ENCODE measurements around the gene IL25. TPM values are rescaled to one million over a fixed set of nuclear protein-coding genes. Genes with fewer than 3 reads are reported as not detected.

The IL25 gene
- total and polyA plus RNA-seq, 7 donors, result not detected

DNA sequence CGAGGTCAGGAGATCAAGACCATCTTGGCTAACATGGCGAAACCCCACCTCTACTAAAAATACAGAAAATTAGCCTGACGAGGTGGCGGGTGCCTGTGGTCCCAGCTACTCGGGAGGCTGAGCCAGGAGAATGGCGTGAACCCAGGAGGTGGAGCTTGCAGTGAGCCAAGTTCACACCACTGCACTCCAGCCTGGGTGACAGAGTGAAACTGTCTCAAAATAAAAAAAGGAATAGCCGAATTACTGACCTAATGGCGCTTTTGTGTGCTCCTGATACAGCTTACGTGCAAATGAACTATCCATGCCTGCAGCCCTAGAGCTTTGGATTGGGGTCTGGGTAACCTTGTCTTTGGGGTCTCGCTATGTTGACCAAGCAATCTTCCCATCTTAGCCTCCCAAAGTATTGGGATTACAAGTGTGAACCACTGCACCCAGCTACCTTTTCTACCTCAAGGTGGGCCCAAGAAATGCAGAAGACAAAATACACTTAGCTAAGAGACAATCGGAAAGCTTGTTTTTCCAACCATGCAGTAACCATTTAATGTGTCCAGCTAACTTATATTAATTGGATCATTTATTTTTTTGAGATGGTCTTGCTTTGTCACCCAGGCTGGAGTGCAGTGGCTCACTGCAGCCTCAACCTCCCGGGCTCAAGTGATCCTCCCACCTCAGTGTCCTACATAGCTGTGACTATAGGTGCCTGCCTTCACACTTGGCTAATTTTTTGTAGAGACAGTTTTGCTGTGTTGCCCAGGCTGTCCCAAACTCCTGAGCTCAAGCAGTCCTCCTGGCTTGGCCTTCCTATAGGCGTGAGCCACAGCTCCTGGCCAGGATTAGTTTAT is 45.9 kb upstream of the IL25 start:
- TF ChIP-seq POLR2A (IDR thresholded peaks at IDR 0.05) (no peak), POLR2AphosphoS5 (IDR thresholded peaks at IDR 0.05) (no peak), EP300 (IDR thresholded peaks at IDR 0.05) (no peak)
- TF ChIP-seq, protein P1, sequence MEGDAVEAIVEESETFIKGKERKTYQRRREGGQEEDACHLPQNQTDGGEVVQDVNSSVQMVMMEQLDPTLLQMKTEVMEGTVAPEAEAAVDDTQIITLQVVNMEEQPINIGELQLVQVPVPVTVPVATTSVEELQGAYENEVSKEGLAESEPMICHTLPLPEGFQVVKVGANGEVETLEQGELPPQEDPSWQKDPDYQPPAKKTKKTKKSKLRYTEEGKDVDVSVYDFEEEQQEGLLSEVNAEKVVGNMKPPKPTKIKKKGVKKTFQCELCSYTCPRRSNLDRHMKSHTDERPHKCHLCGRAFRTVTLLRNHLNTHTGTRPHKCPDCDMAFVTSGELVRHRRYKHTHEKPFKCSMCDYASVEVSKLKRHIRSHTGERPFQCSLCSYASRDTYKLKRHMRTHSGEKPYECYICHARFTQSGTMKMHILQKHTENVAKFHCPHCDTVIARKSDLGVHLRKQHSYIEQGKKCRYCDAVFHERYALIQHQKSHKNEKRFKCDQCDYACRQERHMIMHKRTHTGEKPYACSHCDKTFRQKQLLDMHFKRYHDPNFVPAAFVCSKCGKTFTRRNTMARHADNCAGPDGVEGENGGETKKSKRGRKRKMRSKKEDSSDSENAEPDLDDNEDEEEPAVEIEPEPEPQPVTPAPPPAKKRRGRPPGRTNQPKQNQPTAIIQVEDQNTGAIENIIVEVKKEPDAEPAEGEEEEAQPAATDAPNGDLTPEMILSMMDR (IDR thresholded peaks at IDR 0.05), result no peak
- Histone ChIP-seq H3K9me3 (no peaks in the 10 kb centered on the region), H3K27ac (no peak overlapping the region), H3K4me3 (no peak overlapping the region), H3K36me3 (peaks cover 17 to 32% (median 19%) of the 10 kb centered on the region in 4 donors), H3K4me1 (peaks cover 0 to 25% (median 17%) of the 10 kb centered on the region in 4 donors), H3K27me3 (no peaks in the 10 kb centered on the region)
- intact Hi-C loops (cut with DNase I), result loop anchor here (5.0 to 10.0 kb wide), 2 partner anchors 141 to 228 kb away; partner anchors contain the start of genes NGDN, THTPA and ZFHX2
- DNase-seq, result no peak
- WGBS, 2 donors, result 78 to 86% methylated on average over 13 of the region's 13 CpGs

DNA sequence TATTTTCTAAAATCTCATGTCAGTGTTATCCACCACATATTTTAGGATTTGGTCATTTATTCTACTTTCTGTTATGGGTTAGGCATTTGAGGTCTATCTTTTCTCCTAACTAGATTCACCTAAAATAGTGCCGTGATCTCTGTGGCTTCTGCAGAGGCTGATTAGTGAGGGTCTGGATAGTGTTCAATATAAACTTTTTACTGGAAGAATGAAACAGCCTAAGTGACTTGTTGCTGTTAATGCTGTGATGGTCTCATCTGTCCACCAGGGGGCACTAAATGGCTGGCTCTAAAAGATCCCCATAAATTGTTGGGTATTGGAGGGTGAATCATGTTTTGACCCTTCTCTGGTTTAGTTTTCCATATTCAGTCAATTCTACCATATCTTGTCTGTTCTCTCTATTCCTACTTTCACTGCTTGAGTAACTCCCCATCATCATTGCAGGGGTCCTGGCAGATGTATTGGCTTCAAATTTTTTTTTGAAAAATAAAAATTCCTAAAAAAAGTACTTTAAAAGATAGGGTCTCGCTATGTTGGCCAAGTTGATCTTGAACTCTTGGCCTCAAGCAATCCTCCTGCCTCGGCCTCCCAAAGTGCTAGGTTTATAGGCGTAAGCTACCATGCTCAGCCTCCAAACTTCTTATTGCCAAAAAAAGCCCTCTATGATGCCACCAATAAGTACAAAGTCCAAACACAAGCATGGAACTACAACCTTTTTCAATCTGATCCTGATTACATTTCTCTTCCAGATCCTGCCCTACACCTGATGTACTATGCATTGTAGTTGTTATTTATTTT is 44.5 kb upstream of the IL25 start:
- Histone ChIP-seq H3K36me3 (peaks cover 17 to 26% (median 19%) of the 10 kb centered on the region in 4 donors), H3K27ac (no peak overlapping the region), H3K4me1 (peaks cover 0 to 14% (median 5%) of the 10 kb centered on the region in 4 donors), H3K4me3 (no peak overlapping the region), H3K27me3 (no peaks in the 10 kb centered on the region), H3K9me3 (no peaks in the 10 kb centered on the region)
- TF ChIP-seq POLR2A (IDR thresholded peaks at IDR 0.05) (no peak), EP300 (IDR thresholded peaks at IDR 0.05) (no peak), POLR2AphosphoS5 (IDR thresholded peaks at IDR 0.05) (no peak)
- TF ChIP-seq, protein P1 (IDR thresholded peaks at IDR 0.05), result peak; percentile 77 to 90 (median 85)
- DNase-seq, result peak; percentile 87
- intact Hi-C loops (cut with DNase I), result loop anchor here (1.0 to 10.0 kb wide), 3 partner anchors 52 to 227 kb away; partner anchors contain the start of genes NGDN, THTPA and ZFHX2
- 32 to 48% methylated on average over 4 of the region's 4 CpGs for whole genome bisulfite sequencing, 2 donors

DNA sequence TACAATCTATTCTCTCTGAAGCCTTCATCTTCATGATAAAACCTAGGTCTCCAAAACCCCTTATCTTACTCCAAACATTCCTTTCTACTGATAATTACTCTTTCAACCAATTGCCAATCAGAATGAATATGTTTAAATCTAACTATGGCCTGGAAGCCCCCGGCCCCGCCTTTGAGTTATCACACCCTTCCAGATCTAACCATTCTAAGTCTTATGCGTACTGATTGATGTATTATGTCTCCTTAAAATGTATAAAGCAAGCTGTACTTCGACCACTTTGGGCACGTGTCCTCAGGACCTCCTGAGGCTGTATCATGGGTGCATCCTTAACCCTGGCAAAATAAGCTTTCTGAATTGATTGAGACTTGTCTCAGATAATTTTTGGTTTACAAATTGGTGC is 37.0 kb upstream of the IL25 start:
- no peak for DNase-seq
- Histone ChIP-seq H3K27me3 (no peaks in the 10 kb centered on the region), H3K4me3 (no peak overlapping the region), H3K27ac (no peak overlapping the region), H3K36me3 (no peaks in the 10 kb centered on the region), H3K9me3 (no peaks in the 10 kb centered on the region), H3K4me1 (no peaks in the 10 kb centered on the region)
- 88% methylated on average over 5 of the region's 5 CpGs for WGBS, 2 donors
- intact Hi-C loops (cut with DNase I), result no loop called here
- TF ChIP-seq POLR2AphosphoS5 (IDR thresholded peaks at IDR 0.05) (no peak), EP300 (IDR thresholded peaks at IDR 0.05) (no peak), POLR2A (IDR thresholded peaks at IDR 0.05) (no peak)
- TF ChIP-seq, protein P1 (IDR thresholded peaks at IDR 0.05), result no peak

- 73 to 96% methylated on average over 1 of the region's 1 CpG for WGBS, 2 donors
- TF ChIP-seq POLR2A (IDR thresholded peaks at IDR 0.05) (no peak), POLR2AphosphoS5 (IDR thresholded peaks at IDR 0.05) (no peak), EP300 (IDR thresholded peaks at IDR 0.05) (no peak)
- TF ChIP-seq, protein P1 (IDR thresholded peaks at IDR 0.05), result no peak
- no peak overlapping the region for H3K4me3 ChIP-seq
- no peak for DNase-seq
- H3K27ac ChIP-seq, result no peak overlapping the region
- H3K9me3 ChIP-seq, result no peaks in the 10 kb centered on the region
- no peaks in the 10 kb centered on the region for H3K36me3 ChIP-seq
- intact Hi-C loops (cut with DNase I), result no loop called here
- no peaks in the 10 kb centered on the region for H3K27me3 ChIP-seq
- H3K4me1 ChIP-seq, result no peaks in the 10 kb centered on the region
These were observed 32.9 kb upstream of the IL25 start for GRCh38 chr14:23339506-23340268.
